Neural cell (in vitro differentiated cells): ENCODE measurements around the gene PLEKHF1.

ENCODE experiments used
- EP300 ChIP-seq: fragments of 450-650 bp; conservative IDR thresholded peaks from 2 replicates; pipeline ENCODE4 v1.6.1; 2014; ENCODE audit warnings: antibody characterized with exemption, mild to moderate bottlenecking, moderate library complexity; ENCODE audit not compliant: poor library complexity, severe bottlenecking
- EZH2 ChIP-seq: fragments of 200-600, 300-800 bp; shearing (Covaris generic), sonication (generic); IDR thresholded peaks from 2 replicates; pipeline ENCODE4 v1.6.1; 2014; ENCODE audit warnings: antibody characterized with exemption, low read length, borderline replicate concordance, mild to moderate bottlenecking; ENCODE audit not compliant: insufficient read depth, poor library complexity, severe bottlenecking
- POLR2AphosphoS5 ChIP-seq: IDR thresholded peaks from 2 replicates; pipeline ENCODE4 v1.6.1; 2012
- TF ChIP-seq, protein P1 (sequence below): IDR thresholded peaks from 2 replicates; pipeline ENCODE4 v1.6.1; 2012; ENCODE audit warnings: borderline replicate concordance
- TF ChIP-seq, protein P2 (sequence below): fragments of 450-650 bp; IDR thresholded peaks from 2 replicates; pipeline ENCODE4 v1.5.1; 2014; ENCODE audit warnings: antibody characterized with exemption, mild to moderate bottlenecking, moderate library complexity; ENCODE audit not compliant: poor library complexity, severe bottlenecking

DNA sequence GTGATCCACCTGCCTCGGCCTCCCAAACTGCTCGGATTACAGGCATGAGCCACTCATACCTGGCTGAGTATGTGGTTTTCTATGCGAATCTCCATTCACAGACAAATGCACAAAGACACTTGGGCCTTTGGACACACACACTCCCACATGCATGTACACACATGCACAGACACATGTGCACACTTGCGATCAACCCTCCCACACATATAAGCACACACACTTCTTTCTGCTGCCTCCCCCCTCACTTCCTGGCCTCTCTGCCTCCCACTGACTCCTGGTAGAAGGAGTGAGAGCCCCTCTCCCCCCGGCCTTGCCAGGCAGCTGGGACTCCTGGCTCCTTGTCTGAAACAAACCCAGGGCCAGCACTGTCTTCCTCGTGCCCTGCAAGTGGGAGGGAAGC is 29.3 kb upstream of the PLEKHF1 start:
- TF ChIP-seq EP300 (no peak), POLR2AphosphoS5 (no peak), EZH2 (no peak)
- TF ChIP-seq, protein P1, sequence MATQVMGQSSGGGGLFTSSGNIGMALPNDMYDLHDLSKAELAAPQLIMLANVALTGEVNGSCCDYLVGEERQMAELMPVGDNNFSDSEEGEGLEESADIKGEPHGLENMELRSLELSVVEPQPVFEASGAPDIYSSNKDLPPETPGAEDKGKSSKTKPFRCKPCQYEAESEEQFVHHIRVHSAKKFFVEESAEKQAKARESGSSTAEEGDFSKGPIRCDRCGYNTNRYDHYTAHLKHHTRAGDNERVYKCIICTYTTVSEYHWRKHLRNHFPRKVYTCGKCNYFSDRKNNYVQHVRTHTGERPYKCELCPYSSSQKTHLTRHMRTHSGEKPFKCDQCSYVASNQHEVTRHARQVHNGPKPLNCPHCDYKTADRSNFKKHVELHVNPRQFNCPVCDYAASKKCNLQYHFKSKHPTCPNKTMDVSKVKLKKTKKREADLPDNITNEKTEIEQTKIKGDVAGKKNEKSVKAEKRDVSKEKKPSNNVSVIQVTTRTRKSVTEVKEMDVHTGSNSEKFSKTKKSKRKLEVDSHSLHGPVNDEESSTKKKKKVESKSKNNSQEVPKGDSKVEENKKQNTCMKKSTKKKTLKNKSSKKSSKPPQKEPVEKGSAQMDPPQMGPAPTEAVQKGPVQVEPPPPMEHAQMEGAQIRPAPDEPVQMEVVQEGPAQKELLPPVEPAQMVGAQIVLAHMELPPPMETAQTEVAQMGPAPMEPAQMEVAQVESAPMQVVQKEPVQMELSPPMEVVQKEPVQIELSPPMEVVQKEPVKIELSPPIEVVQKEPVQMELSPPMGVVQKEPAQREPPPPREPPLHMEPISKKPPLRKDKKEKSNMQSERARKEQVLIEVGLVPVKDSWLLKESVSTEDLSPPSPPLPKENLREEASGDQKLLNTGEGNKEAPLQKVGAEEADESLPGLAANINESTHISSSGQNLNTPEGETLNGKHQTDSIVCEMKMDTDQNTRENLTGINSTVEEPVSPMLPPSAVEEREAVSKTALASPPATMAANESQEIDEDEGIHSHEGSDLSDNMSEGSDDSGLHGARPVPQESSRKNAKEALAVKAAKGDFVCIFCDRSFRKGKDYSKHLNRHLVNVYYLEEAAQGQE, result no peak
- TF ChIP-seq, protein P2, sequence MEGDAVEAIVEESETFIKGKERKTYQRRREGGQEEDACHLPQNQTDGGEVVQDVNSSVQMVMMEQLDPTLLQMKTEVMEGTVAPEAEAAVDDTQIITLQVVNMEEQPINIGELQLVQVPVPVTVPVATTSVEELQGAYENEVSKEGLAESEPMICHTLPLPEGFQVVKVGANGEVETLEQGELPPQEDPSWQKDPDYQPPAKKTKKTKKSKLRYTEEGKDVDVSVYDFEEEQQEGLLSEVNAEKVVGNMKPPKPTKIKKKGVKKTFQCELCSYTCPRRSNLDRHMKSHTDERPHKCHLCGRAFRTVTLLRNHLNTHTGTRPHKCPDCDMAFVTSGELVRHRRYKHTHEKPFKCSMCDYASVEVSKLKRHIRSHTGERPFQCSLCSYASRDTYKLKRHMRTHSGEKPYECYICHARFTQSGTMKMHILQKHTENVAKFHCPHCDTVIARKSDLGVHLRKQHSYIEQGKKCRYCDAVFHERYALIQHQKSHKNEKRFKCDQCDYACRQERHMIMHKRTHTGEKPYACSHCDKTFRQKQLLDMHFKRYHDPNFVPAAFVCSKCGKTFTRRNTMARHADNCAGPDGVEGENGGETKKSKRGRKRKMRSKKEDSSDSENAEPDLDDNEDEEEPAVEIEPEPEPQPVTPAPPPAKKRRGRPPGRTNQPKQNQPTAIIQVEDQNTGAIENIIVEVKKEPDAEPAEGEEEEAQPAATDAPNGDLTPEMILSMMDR, result no peak
